OCI-LY1 (cell line): ENCODE results near the gene PLCG1.

Experiments
- H2AFZ ChIP-seq: fragments of 200-600 bp; sonication (generic), shearing (Covaris generic); 2 replicates; pipeline ENCODE4 v1.6.0; 2014; ENCODE audit warnings: antibody characterized with exemption, mild to moderate bottlenecking, low read length
- H3F3A ChIP-seq: fragments of 200-600 bp; sonication (generic), shearing (Covaris generic); 2 replicates; pipeline ENCODE4 v1.6.0; 2014; ENCODE audit warnings: mild to moderate bottlenecking, antibody characterized with exemption, low read length, moderate library complexity; ENCODE audit not compliant: insufficient read depth
- H3K27ac ChIP-seq: fragments of 200-600 bp; sonication (generic); 2 replicates; pipeline ENCODE4 v1.5.1; 2014; ENCODE audit warnings: low read length, mixed run types, mild to moderate bottlenecking, low read depth; ENCODE audit not compliant: poor library complexity, severe bottlenecking
- H3K27me3 ChIP-seq: fragments of 200-600 bp; sonication (generic); 2 replicates; pipeline ENCODE4 v1.6.0; 2014; ENCODE audit warnings: antibody characterized with exemption, mild to moderate bottlenecking, low read length, moderate library complexity; ENCODE audit not compliant: insufficient read depth
- H3K36me3 ChIP-seq: fragments of 200-600 bp; sonication (generic); 2 replicates; pipeline ENCODE4 v1.6.1; 2014; ENCODE audit warnings: mild to moderate bottlenecking, antibody characterized with exemption, low read length, moderate library complexity, mixed read lengths; ENCODE audit not compliant: insufficient read depth
- H3K4me1 ChIP-seq: fragments of 200-600 bp; sonication (generic); 2 replicates; pipeline ENCODE4 v1.5.1; 2014; ENCODE audit warnings: mild to moderate bottlenecking, low read length, moderate library complexity; ENCODE audit not compliant: insufficient read depth, severe bottlenecking
- H3K4me2 ChIP-seq: fragments of 200-600 bp; sonication (generic), shearing (Covaris generic); 2 replicates; pipeline ENCODE4 v1.6.1; 2014; ENCODE audit warnings: low read length
- H3K4me3 ChIP-seq: fragments of 200-600 bp; sonication (generic); 2 replicates; pipeline ENCODE4 v1.5.1; 2014; ENCODE audit warnings: low read length, low read depth, mild to moderate bottlenecking, mixed read lengths; ENCODE audit not compliant: poor library complexity, severe bottlenecking
- H3K79me2 ChIP-seq: fragments of 200-600 bp; shearing (Covaris generic); 2 replicates; pipeline ENCODE4 v1.6.1; 2016; ENCODE audit warnings: mixed run types, low read length, mixed read lengths; ENCODE audit not compliant: insufficient read depth
- H3K9ac ChIP-seq: fragments of 200-600 bp; sonication (generic), shearing (Covaris generic); 2 replicates; pipeline ENCODE4 v1.6.1; 2014; ENCODE audit warnings: mild to moderate bottlenecking, low read length, mixed read lengths
- H3K9me2 ChIP-seq: fragments of 200-600 bp; sonication (generic), shearing (Covaris generic); 2 replicates; pipeline ENCODE4 v1.6.1; 2014; ENCODE audit warnings: low read depth, mild to moderate bottlenecking, low read length, mixed read lengths
- H3K9me3 ChIP-seq: fragments of 200-600 bp; shearing (Covaris generic); 2 replicates; pipeline ENCODE4 v1.6.1; 2014; ENCODE audit warnings: low read length, mixed read lengths
- H4K20me1 ChIP-seq: fragments of 200-600 bp; sonication (generic), shearing (Covaris generic); 2 replicates; pipeline ENCODE4 v1.6.0; 2016; ENCODE audit warnings: mild to moderate bottlenecking, low read length; ENCODE audit not compliant: insufficient read depth
- CTCF ChIP-seq: fragments of 200-600 bp; sonication (generic), shearing (Covaris generic); IDR thresholded peaks from 2 replicates; pipeline ENCODE4 v1.5.1; 2017; ENCODE audit warnings: mild to moderate bottlenecking, antibody characterized with exemption, low read length, moderate library complexity, mixed read lengths
- EZH2 ChIP-seq: fragments of 200-600 bp; sonication (generic), shearing (Covaris generic); IDR thresholded peaks from 2 replicates; pipeline ENCODE4 v1.8.0; 2017; ENCODE audit warnings: borderline replicate concordance, mixed run types, mild to moderate bottlenecking, antibody characterized with exemption, low read length, moderate library complexity, mixed read lengths

PLCG1 gene

GRCh38 chr20:41166201-41167117, 29.1 kb downstream of the PLCG1 start:
- Histone ChIP-seq H3K27me3 (no peaks in the 10 kb centered on the region), H3K36me3 (peaks cover 87% of the 10 kb centered on the region), H4K20me1 (no peaks in the 10 kb centered on the region), H3K4me2 (no peak overlapping the region), H3K27ac (no peak overlapping the region), H3K9ac (no peak overlapping the region), H2AFZ (no peak overlapping the region), H3K4me3 (no peak overlapping the region), H3F3A (no peaks in the 10 kb centered on the region), H3K79me2 (no peaks in the 10 kb centered on the region), H3K9me2 (no peaks in the 10 kb centered on the region), H3K4me1 (no peaks in the 10 kb centered on the region), H3K9me3 (no peaks in the 10 kb centered on the region)
- TF ChIP-seq CTCF: no peak
- no peak for TF ChIP-seq EZH2

GRCh38 chr20:41167118-41167470, 29.8 kb downstream of the PLCG1 start:
- Histone ChIP-seq H3K4me1 (no peaks in the 10 kb centered on the region), H3K4me3 (no peak overlapping the region), H2AFZ (no peak overlapping the region), H3K27me3 (no peaks in the 10 kb centered on the region), H4K20me1 (no peaks in the 10 kb centered on the region), H3K9ac (no peak overlapping the region), H3K9me3 (no peaks in the 10 kb centered on the region), H3K79me2 (no peaks in the 10 kb centered on the region), H3K4me2 (no peak overlapping the region), H3K27ac (no peak overlapping the region), H3K9me2 (no peaks in the 10 kb centered on the region), H3K36me3 (peaks cover 93% of the 10 kb centered on the region), H3F3A (no peaks in the 10 kb centered on the region)
- TF ChIP-seq EZH2: no peak
- no peak for TF ChIP-seq CTCF

- Histone ChIP-seq H3K9me3 (no peaks in the 10 kb centered on the region), H3K36me3 (peaks cover 93% of the 10 kb centered on the region), H4K20me1 (no peaks in the 10 kb centered on the region), H3K4me2 (no peak overlapping the region), H3K4me1 (no peaks in the 10 kb centered on the region), H3K9me2 (no peaks in the 10 kb centered on the region), H3K79me2 (no peaks in the 10 kb centered on the region), H3K9ac (no peak overlapping the region), H3F3A (no peaks in the 10 kb centered on the region), H2AFZ (no peak overlapping the region), H3K27me3 (no peaks in the 10 kb centered on the region), H3K4me3 (no peak overlapping the region), H3K27ac (no peak overlapping the region)
- TF ChIP-seq CTCF (no peak), EZH2 (no peak)
Measured at GRCh38 chr20:41167481-41168253, 30.3 kb downstream of the PLCG1 start.
